ENCODE data around the gene KIF26A.
"Not testable (repeated sequence)": the region's sequence is repeated elsewhere in the genome, so short reads cannot be mapped to it uniquely, and the experiment has no call there.

KIF26A gene

GRCh38 chr14:104219731-104220214 is 81.4 kb downstream of the KIF26A start:
- no peak overlapping the region for H3K27ac Mint-ChIP-seq

GRCh38 chr14:104220215-104221070 is 82.1 kb downstream of the KIF26A start:
- Mint-ChIP-seq H3K9me3 (ENCODE audit: low read depth) (no peaks in the 10 kb centered on the region), H3K27me3 (peaks cover 5% of the 10 kb centered on the region), H3K27ac (no peak overlapping the region), H3K4me1 (ENCODE audit: low read depth) (peaks cover 12% of the 10 kb centered on the region), H3K4me3 (no peak overlapping the region), H3K36me3 (no peaks in the 10 kb centered on the region)

More at GRCh38 chr14:104219731-104220214, 81.4 kb downstream of the KIF26A start:
- Mint-ChIP-seq H3K4me1 (ENCODE audit: low read depth) (peaks cover 9% of the 10 kb centered on the region), H3K27me3 (peaks cover 5% of the 10 kb centered on the region), H3K36me3 (no peaks in the 10 kb centered on the region), H3K4me3 (no peak overlapping the region), H3K9me3 (ENCODE audit: low read depth) (no peaks in the 10 kb centered on the region)

GRCh38 chr14:104221071-104221625 is 82.8 kb downstream of the KIF26A start:
- Mint-ChIP-seq H3K27ac (no peak overlapping the region), H3K36me3 (no peaks in the 10 kb centered on the region), H3K4me1 (ENCODE audit: low read depth) (peaks cover 13% of the 10 kb centered on the region), H3K9me3 (ENCODE audit: low read depth) (no peaks in the 10 kb centered on the region), H3K27me3 (peaks cover 5% of the 10 kb centered on the region), H3K4me3 (no peak overlapping the region)

- Mint-ChIP-seq H3K36me3 (no peaks in the 10 kb centered on the region), H3K27ac (no peak overlapping the region), H3K27me3 (peaks cover 5% of the 10 kb centered on the region), H3K9me3 (ENCODE audit: low read depth) (no peaks in the 10 kb centered on the region), H3K4me1 (ENCODE audit: low read depth) (peaks cover 16% of the 10 kb centered on the region), H3K4me3 (no peak overlapping the region)
These were observed 83.4 kb downstream of the KIF26A start for GRCh38 chr14:104221636-104222369.

GRCh38 chr14:104222396-104223036 is 84.1 kb downstream of the KIF26A start:
- Mint-ChIP-seq H3K27me3 (peaks cover 5% of the 10 kb centered on the region), H3K27ac (no peak overlapping the region), H3K9me3 (ENCODE audit: low read depth) (no peaks in the 10 kb centered on the region), H3K4me1 (ENCODE audit: low read depth) (peaks cover 16% of the 10 kb centered on the region), H3K36me3 (no peaks in the 10 kb centered on the region), H3K4me3 (no peak overlapping the region)

- H3K36me3 Mint-ChIP-seq: no peaks in the 10 kb centered on the region
- H3K9me3 Mint-ChIP-seq (ENCODE audit: low read depth): no peaks in the 10 kb centered on the region
- no peak overlapping the region for H3K27ac Mint-ChIP-seq
- peaks cover 5% of the 10 kb centered on the region for H3K27me3 Mint-ChIP-seq
- H3K4me1 Mint-ChIP-seq (ENCODE audit: low read depth): peaks cover 22% of the 10 kb centered on the region
- H3K4me3 Mint-ChIP-seq: no peak overlapping the region
These were observed 85.0 kb downstream of the KIF26A start for GRCh38 chr14:104223101-104224041.

GRCh38 chr14:104224131-104224505 is 85.7 kb downstream of the KIF26A start:
- no peak overlapping the region for H3K27ac Mint-ChIP-seq
- peaks cover 22% of the 10 kb centered on the region for H3K4me1 Mint-ChIP-seq (ENCODE audit: low read depth)
- peaks cover 5% of the 10 kb centered on the region for H3K27me3 Mint-ChIP-seq
- H3K9me3 Mint-ChIP-seq (ENCODE audit: low read depth): no peaks in the 10 kb centered on the region
- H3K4me3 Mint-ChIP-seq: no peak overlapping the region
- H3K36me3 Mint-ChIP-seq: no peaks in the 10 kb centered on the region

GRCh38 chr14:104224506-104225277 is 86.3 kb downstream of the KIF26A start:
- Mint-ChIP-seq H3K4me1 (ENCODE audit: low read depth) (peaks cover 22% of the 10 kb centered on the region), H3K4me3 (no peak overlapping the region), H3K9me3 (ENCODE audit: low read depth) (no peaks in the 10 kb centered on the region), H3K36me3 (no peaks in the 10 kb centered on the region), H3K27me3 (peaks cover 5% of the 10 kb centered on the region), H3K27ac (no peak overlapping the region)

- H3K4me3 Mint-ChIP-seq; H3K9me3 Mint-ChIP-seq (ENCODE audit: low read depth); H3K27ac Mint-ChIP-seq; H3K27me3 Mint-ChIP-seq; H3K36me3 Mint-ChIP-seq: not testable (repeated sequence)
- peaks cover 22% of the 10 kb centered on the region for H3K4me1 Mint-ChIP-seq (ENCODE audit: low read depth)
These were observed 87.1 kb downstream of the KIF26A start for GRCh38 chr14:104225278-104226190.

- Mint-ChIP-seq H3K9me3 (ENCODE audit: low read depth) (no peaks in the 10 kb centered on the region), H3K27ac (no peak overlapping the region), H3K27me3 (peaks cover 5% of the 10 kb centered on the region), H3K4me3 (no peak overlapping the region), H3K4me1 (ENCODE audit: low read depth) (peaks cover 22% of the 10 kb centered on the region), H3K36me3 (no peaks in the 10 kb centered on the region)
These were observed 88.3 kb downstream of the KIF26A start for GRCh38 chr14:104226421-104227383.

GRCh38 chr14:104227806-104228205 is 89.4 kb downstream of the KIF26A start:
- Mint-ChIP-seq H3K4me1 (ENCODE audit: low read depth) (peaks cover 22% of the 10 kb centered on the region), H3K4me3 (no peak overlapping the region), H3K27ac (no peak overlapping the region), H3K9me3 (ENCODE audit: low read depth) (no peaks in the 10 kb centered on the region), H3K27me3 (peaks cover 5% of the 10 kb centered on the region), H3K36me3 (no peaks in the 10 kb centered on the region)

- peaks cover 5% of the 10 kb centered on the region for H3K27me3 Mint-ChIP-seq
- no peaks in the 10 kb centered on the region for H3K36me3 Mint-ChIP-seq
- no peak overlapping the region for H3K27ac Mint-ChIP-seq
- H3K9me3 Mint-ChIP-seq (ENCODE audit: low read depth): no peaks in the 10 kb centered on the region
- no peak overlapping the region for H3K4me3 Mint-ChIP-seq
- peaks cover 22% of the 10 kb centered on the region for H3K4me1 Mint-ChIP-seq (ENCODE audit: low read depth)
These were observed 89.8 kb downstream of the KIF26A start for GRCh38 chr14:104228221-104228620.

Measured in activated naive CD8-positive, alpha-beta T cell (primary cell).